Measurements from ENCODE around the gene SDK1. TPM values are rescaled to one million over a fixed set of nuclear protein-coding genes. Genes with fewer than 3 reads are reported as not detected.

Gene SDK1
- total RNA-seq, 4 donors from 2014 or later: 2.0 to 9.3 (median 3.8) TPM

- no peak for TF ChIP-seq CTCF (IDR thresholded peaks at IDR 0.05)
- TF ChIP-seq POLR2A (IDR thresholded peaks at IDR 0.05): no peak
- H3K27me3 ChIP-seq: no peaks in the 10 kb centered on the region
- H3K4me1 ChIP-seq: no peaks in the 10 kb centered on the region
- H3K9me3 ChIP-seq: no peaks in the 10 kb centered on the region
- H3K36me3 ChIP-seq: no peaks in the 10 kb centered on the region
- intact Hi-C loops (cut with DNase I): no loop called here
- no peak overlapping the region for H3K27ac ChIP-seq
- WGBS, 2 donors: 89 to 95% methylated on average over 3 to 6 of the region's 6 CpGs
- H3K4me3 ChIP-seq: no peak overlapping the region
- no peak for DNase-seq
These were observed 520.4 kb downstream of the SDK1 start for GRCh38 chr7:3821488-3821887.

- DNase-seq: no peak
- Histone ChIP-seq H3K4me3 (no peak overlapping the region), H3K27ac (no peak overlapping the region), H3K36me3 (no peaks in the 10 kb centered on the region), H3K27me3 (no peaks in the 10 kb centered on the region), H3K4me1 (no peaks in the 10 kb centered on the region), H3K9me3 (no peaks in the 10 kb centered on the region)
- WGBS, 2 donors: 81 to 94% methylated on average over 3 of the region's 3 CpGs
- intact Hi-C loops (cut with DNase I): no loop called here
- TF ChIP-seq POLR2A (IDR thresholded peaks at IDR 0.05) (no peak), CTCF (IDR thresholded peaks at IDR 0.05) (no peak)
These were observed 524.4 kb downstream of the SDK1 start for GRCh38 chr7:3825491-3825890.

GRCh38 chr7:3832199-3832598 lies 531.1 kb downstream of the SDK1 start:
- H3K4me3 ChIP-seq: no peak overlapping the region
- no peaks in the 10 kb centered on the region for H3K36me3 ChIP-seq
- no peak for DNase-seq
- TF ChIP-seq POLR2A (IDR thresholded peaks at IDR 0.05) (no peak), CTCF (IDR thresholded peaks at IDR 0.05) (no peak)
- intact Hi-C loops (cut with DNase I): no loop called here
- H3K27ac ChIP-seq: no peak overlapping the region
- H3K27me3 ChIP-seq: no peaks in the 10 kb centered on the region
- H3K9me3 ChIP-seq: no peaks in the 10 kb centered on the region
- 66 to 76% methylated on average over 4 of the region's 4 CpGs for WGBS, 2 donors
- no peaks in the 10 kb centered on the region for H3K4me1 ChIP-seq

GRCh38 chr7:3835109-3835508 lies 534.1 kb downstream of the SDK1 start:
- no peak for DNase-seq
- H3K9me3 ChIP-seq: no peaks in the 10 kb centered on the region
- 56 to 74% methylated on average over 8 of the region's 8 CpGs for WGBS, 2 donors
- TF ChIP-seq CTCF (IDR thresholded peaks at IDR 0.05) (no peak), POLR2A (IDR thresholded peaks at IDR 0.05) (no peak)
- H3K27me3 ChIP-seq: no peaks in the 10 kb centered on the region
- H3K36me3 ChIP-seq: no peaks in the 10 kb centered on the region
- intact Hi-C loops (cut with DNase I): no loop called here
- no peaks in the 10 kb centered on the region for H3K4me1 ChIP-seq
- H3K27ac ChIP-seq: no peak overlapping the region
- no peak overlapping the region for H3K4me3 ChIP-seq

- no peak for TF ChIP-seq POLR2A (IDR thresholded peaks at IDR 0.05)
- no peak for TF ChIP-seq CTCF (IDR thresholded peaks at IDR 0.05)
- H3K27me3 ChIP-seq: no peaks in the 10 kb centered on the region
- 80 to 84% methylated on average over 7 of the region's 7 CpGs for WGBS, 2 donors
- intact Hi-C loops (cut with DNase I): no loop called here
- no peak overlapping the region for H3K4me3 ChIP-seq
- no peak for DNase-seq
- H3K4me1 ChIP-seq: no peaks in the 10 kb centered on the region
- no peak overlapping the region for H3K27ac ChIP-seq
- no peaks in the 10 kb centered on the region for H3K36me3 ChIP-seq
- H3K9me3 ChIP-seq: no peaks in the 10 kb centered on the region
These were observed 535.8 kb downstream of the SDK1 start for GRCh38 chr7:3836855-3837254.
